BJ (cell line): Measurements from ENCODE around the gene DCUN1D1. TPM values are rescaled to one million over a fixed set of nuclear protein-coding genes. Genes with fewer than 3 reads are reported as not detected.
"Not testable (repeated sequence)": the region's sequence is repeated elsewhere in the genome, so short reads cannot be mapped to it uniquely, and the experiment has no call there.

ENCODE experiments used
- CTCF ChIA-PET: fragments of 350-600 bp; formaldehyde crosslinking; extraction: SDS; loops from one replicate; lab custom pipeline; 2021; ENCODE audit warnings: antibody characterized with exemption, inconsistent platforms; lab: Yijun Ruan, JAX
- POLR2A ChIA-PET: fragments of 300-600 bp; sonication (Branson Sonifier 250); formaldehyde crosslinking; extraction: SDS; loops from one replicate; lab custom pipeline; 2021; ENCODE audit warnings: antibody characterized with exemption; lab: Charles Lee
- DNase-seq: peaks from one replicate; pipeline ENCODE4 v3.0.0-alpha.2; 2011; ENCODE audit warnings: low read depth
- H3K27me3 ChIP-seq: 2 replicates; pipeline ENCODE4 v1.6.0; 2011; ENCODE audit warnings: low read length; ENCODE audit not compliant: control insufficient read depth, insufficient read depth
- H3K36me3 ChIP-seq: 2 replicates; pipeline ENCODE4 v1.5.1; 2011; ENCODE audit warnings: low read length; ENCODE audit not compliant: control insufficient read depth, insufficient read depth
- H3K4me3 ChIP-seq: 2 replicates; pipeline ENCODE4 v1.5.1; 2011; ENCODE audit warnings: low read depth, mild to moderate bottlenecking, control low read depth, low read length
- polyA plus RNA-seq: library from polyadenylated mRNA; depleted of rRNA; stranded (reverse); fragments of >200 nt; gene quantifications from 2 replicates; pipeline ENCODE4 v1.2.3, GENCODE V29; 2011
- TF ChIP-seq, protein P1 (sequence below): IDR thresholded peaks from 2 replicates; pipeline ENCODE4 v1.5.1; 2011; ENCODE audit warnings: low read depth, mild to moderate bottlenecking, control low read depth, inconsistent platforms, low read length, moderate library complexity; ENCODE audit not compliant: insufficient read depth

DCUN1D1 gene
- polyA plus RNA-seq, 1 experiment: 6.1 TPM

DNA sequence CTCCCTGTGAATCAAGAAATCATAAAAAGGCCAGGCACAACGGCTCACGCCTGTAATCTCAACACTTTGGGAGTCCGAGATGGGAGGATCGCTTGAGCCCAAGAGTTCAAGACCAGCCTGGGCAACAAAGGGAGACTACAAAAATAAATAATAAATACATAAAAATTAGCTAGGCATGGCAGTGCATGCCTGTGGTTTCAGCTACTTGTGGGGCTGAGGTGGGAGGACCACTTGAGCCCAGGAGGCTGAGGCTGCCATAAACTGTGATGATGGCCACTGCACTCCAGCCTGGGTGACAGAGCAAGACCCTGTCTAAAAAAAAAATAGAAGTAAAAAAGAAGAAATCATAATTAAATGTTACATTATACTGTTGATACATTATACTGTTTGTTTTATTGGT lies 28.0 kb upstream of the DCUN1D1 start:
- no peaks in the 10 kb centered on the region for H3K36me3 ChIP-seq
- DNase-seq: no peak
- TF ChIP-seq, protein P1, sequence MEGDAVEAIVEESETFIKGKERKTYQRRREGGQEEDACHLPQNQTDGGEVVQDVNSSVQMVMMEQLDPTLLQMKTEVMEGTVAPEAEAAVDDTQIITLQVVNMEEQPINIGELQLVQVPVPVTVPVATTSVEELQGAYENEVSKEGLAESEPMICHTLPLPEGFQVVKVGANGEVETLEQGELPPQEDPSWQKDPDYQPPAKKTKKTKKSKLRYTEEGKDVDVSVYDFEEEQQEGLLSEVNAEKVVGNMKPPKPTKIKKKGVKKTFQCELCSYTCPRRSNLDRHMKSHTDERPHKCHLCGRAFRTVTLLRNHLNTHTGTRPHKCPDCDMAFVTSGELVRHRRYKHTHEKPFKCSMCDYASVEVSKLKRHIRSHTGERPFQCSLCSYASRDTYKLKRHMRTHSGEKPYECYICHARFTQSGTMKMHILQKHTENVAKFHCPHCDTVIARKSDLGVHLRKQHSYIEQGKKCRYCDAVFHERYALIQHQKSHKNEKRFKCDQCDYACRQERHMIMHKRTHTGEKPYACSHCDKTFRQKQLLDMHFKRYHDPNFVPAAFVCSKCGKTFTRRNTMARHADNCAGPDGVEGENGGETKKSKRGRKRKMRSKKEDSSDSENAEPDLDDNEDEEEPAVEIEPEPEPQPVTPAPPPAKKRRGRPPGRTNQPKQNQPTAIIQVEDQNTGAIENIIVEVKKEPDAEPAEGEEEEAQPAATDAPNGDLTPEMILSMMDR: no peak
- H3K4me3 ChIP-seq: no peak overlapping the region
- CTCF ChIA-PET: no interaction called here
- POLR2A ChIA-PET: no interaction called here
- H3K27me3 ChIP-seq: no peaks in the 10 kb centered on the region

DNA sequence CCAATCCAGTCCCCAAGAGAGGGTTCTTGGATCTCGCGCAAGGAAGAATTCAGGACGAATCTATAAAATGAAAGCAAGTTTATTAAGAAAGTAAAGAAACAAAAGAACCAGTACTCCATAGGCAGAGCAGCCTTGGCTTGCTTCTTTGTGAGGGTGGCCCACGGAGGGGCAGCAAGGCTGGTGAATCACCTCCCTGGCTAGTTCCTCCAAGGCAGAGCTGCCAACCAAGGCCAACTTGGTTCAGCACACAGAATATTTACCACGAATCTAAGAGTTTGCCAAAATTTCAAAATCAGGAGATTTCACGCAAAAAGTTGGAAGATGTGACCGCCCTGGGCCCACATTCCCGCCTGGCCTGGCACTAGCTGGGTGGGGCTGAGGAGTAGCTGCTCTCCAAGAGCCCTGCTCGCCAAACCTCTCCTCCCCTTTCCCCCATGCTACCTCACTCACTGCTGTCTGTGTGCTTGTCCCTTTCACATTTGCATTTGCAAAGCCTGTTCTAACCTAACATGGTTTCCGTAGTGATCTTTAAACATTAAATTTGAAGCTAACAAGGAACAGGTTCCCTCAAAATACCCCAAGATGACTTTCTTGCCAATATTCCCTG lies 26.2 kb upstream of the DCUN1D1 start:
- H3K27me3 ChIP-seq: no peaks in the 10 kb centered on the region
- no peak overlapping the region for H3K4me3 ChIP-seq
- ChIA-PET POLR2A (no interaction called here), CTCF (no interaction called here)
- no peaks in the 10 kb centered on the region for H3K36me3 ChIP-seq
- TF ChIP-seq, protein P1: no peak
- no peak for DNase-seq

DNA sequence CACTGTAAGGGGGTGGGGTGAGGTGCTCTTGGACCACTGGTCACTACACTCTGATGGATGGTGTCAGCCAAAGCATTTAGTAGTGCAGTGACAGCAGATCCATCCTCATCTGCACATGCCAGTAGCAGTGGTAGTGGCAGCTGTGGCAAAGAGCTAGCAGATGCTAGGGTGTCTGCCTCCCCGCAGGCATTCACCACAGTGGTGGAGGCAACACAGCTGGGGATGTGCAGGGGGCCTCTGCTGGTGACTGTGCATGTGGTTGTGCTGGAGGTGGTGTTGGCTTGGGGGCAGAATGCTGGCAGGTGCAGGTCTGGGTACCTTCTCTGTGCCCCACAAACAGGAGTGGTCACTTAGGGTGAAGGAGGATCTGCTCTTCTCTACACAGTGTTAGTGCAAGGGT lies 19.4 kb upstream of the DCUN1D1 start:
- ChIA-PET CTCF (no interaction called here), POLR2A (no interaction called here)
- no peak overlapping the region for H3K4me3 ChIP-seq
- TF ChIP-seq, protein P1: no peak
- DNase-seq: no peak
- no peaks in the 10 kb centered on the region for H3K27me3 ChIP-seq
- no peaks in the 10 kb centered on the region for H3K36me3 ChIP-seq

DNA sequence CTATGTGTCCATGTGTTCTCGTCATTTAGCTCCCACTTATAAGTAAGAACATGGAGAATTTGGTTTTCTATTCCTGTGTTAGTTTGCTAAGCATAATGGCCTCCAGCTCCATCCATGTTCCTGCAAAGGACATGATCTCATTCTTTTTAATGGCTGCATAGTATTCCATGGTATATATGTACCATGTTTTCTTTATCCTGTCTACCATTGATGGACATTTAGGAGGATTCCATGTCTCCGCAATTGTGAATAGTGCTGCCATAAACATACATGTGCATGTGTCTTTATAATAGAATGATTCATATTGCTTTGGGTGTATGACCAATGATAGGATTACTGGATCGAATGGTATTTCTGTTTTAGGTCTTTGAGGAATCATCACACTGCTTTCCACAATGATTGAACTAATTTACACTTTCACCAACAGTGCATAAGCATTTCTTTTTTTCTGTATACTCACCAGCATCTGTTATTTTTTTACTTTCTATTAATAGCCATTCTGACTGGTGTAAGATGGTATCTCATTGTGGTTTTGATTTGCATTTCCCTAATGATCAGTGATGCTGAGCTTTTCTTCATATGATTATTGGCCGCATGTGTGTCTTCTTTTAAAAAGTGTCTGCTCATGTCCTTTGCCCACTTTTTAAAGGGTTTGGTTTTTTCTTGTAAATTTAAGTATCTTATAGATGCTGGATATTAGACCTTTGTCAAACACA lies 13.3 kb upstream of the DCUN1D1 start:
- POLR2A ChIA-PET, H3K4me3 ChIP-seq, CTCF ChIA-PET, H3K36me3 ChIP-seq, DNase-seq, H3K27me3 ChIP-seq: not testable (repeated sequence)

DNA sequence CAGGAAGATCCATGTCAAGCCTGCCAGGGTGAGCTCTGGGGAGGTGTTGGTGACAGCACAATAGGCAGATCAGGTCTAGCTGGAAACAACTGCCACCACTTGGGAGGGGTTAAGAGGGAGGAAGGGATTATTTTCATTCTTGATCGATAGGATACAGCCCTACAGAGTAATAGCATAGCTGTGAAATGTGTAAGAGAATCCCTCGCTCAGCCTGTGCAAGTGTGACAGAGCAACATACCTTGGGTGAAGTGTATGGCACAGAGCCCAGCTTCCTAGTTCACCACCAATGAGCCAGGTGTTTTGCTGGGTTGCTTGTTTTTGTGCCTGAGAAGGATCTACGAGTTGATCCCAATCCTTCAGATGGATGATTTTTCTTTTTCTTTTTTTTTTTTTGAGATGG lies 9.2 kb upstream of the DCUN1D1 start:
- no peaks in the 10 kb centered on the region for H3K36me3 ChIP-seq
- no peak for DNase-seq
- no peaks in the 10 kb centered on the region for H3K27me3 ChIP-seq
- CTCF ChIA-PET: no interaction called here
- H3K4me3 ChIP-seq: no peak overlapping the region
- TF ChIP-seq, protein P1: no peak
- POLR2A ChIA-PET: no interaction called here
